ENCODE data around the gene MTHFSD. TPM values are rescaled to one million over a fixed set of nuclear protein-coding genes. Genes with fewer than 3 reads are reported as not detected.

Gene MTHFSD
- total and polyA plus RNA-seq, 2 donors (not counting 3 experiments of a cell fraction or from before 2014, with no cell fraction given): 16.7 to 21.1 TPM

DNA sequence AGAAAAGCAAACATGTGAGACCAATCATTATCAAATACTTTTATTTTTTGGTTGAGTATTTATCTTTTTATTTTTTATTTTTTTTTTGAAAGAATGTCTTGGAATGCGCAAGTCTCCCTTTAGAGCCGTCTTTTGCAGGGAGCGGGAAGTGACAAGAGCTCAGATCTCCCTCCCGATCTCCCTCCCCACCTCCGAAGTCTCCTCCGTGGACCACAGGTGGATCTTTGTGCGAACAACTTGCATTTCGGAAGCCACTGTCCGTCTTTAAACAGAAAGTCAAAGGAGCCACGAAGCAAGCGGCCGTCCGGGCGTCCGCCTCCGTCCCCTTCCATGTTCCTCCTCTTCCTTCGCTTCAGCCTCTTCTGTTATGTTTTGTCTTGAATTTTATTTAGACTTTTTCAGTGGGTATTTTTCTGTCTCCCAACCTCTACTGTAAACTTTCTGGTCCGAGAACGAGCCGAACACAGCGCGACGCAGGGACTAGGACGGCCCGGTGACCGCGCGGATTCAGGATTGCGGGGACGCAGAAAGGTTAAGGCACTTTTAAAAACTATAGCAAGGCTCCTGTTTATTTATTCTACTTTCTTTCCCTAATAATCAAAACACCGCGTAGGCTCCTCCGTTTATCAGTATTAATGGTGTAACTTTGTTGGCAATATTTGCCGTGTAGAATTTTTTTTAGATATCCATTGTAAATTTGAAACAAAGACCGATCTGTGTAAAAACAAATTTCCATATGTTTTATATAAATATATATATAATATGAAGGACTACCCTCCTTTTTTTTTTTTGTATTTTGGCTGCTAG lies 41.4 kb downstream of the MTHFSD start:
- H3K9ac ChIP-seq (replicated peaks; ENCODE audit: extremely low read depth, insufficient read depth, low read length): no peak overlapping the region

More for the DNA sequence above, 41.4 kb downstream of the MTHFSD start:
- Histone ChIP-seq H3K79me2 (ENCODE audit: control insufficient read depth, insufficient read depth, low read length) (no peaks in the 10 kb centered on the region), H3K9me1 (replicated peaks; ENCODE audit: control insufficient read depth, extremely low read depth, insufficient read depth, low read length) (no peaks in the 10 kb centered on the region), H3K27ac (ENCODE audit: insufficient read depth, low read depth, low read length) (no peak overlapping the region), H3K27me3 (ENCODE audit: control insufficient read depth in 2 of 2, insufficient read depth in 2 of 2, low read length in 2 of 2) (peaks cover 32 to 68% of the 10 kb centered on the region in 2 experiments), H3K4me2 (ENCODE audit: insufficient read depth, low read length) (no peak overlapping the region), H4K20me1 (replicated peaks; ENCODE audit: control insufficient read depth, extremely low read depth, insufficient read depth, low read length) (no peaks in the 10 kb centered on the region), H3K36me3 (ENCODE audit: control insufficient read depth in 2 of 2, extremely low read depth in 1 of 2, insufficient read depth in 2 of 2, low read length in 2 of 2) (no peaks in the 10 kb centered on the region), H3K9me3 (replicated peaks; ENCODE audit: control insufficient read depth, insufficient read depth, low read length) (no peaks in the 10 kb centered on the region), H3K4me1 (ENCODE audit: control insufficient read depth, extremely low read depth, insufficient read depth, low read length) (peaks cover 5% of the 10 kb centered on the region), H3K4me3 (replicated peaks in 1 of 3; ENCODE audit: insufficient read depth in 1 of 3, low read depth in 1 of 3, low read length in 3 of 3) (no peak overlapping the region), H2AFZ (ENCODE audit: low read depth, low read length) (no peak overlapping the region)
- BruUV-seq (replicated peaks): TSS peak; percentile 7
- intact Hi-C loops (cut with micrococcal nuclease) (no loop called here), dilution Hi-C loops (cut with MboI; ENCODE audit: extremely low pct_ligation_motif_present, low sequenced_read_pairs) (loop anchor here (10.0 kb wide), 1 partner anchor 429 kb away; no protein-coding TSS in a partner anchor)
- FAIRE-seq (no peak), DNase-seq (ENCODE audit: low read depth, low spot score) (no peak)
- POLR2A ChIA-PET: no interaction called here
- CTCF ChIA-PET: no interaction called here
- TF ChIP-seq FOS (IDR thresholded peaks at IDR 0.05; ENCODE audit: borderline replicate concordance, insufficient read depth, low read length) (no peak), POLR2A (IDR thresholded peaks at IDR 0.05; ENCODE audit: low read depth, low read length) (no peak), JUN (IDR thresholded peaks at IDR 0.05; ENCODE audit: borderline replicate concordance, insufficient read depth, insufficient read length, low read depth) (no peak), EZH2 (IDR thresholded peaks at IDR 0.05; ENCODE audit: borderline replicate concordance, low read depth, low read length, severe bottlenecking) (peak; percentile 71), GATA2 (IDR thresholded peaks at IDR 0.05; ENCODE audit: insufficient read depth, insufficient read length, low read depth, low read length) (no peak), MYC (IDR thresholded peaks at IDR 0.05; ENCODE audit: low read depth, low read length) (no peak)
- TF ChIP-seq, protein P1, sequence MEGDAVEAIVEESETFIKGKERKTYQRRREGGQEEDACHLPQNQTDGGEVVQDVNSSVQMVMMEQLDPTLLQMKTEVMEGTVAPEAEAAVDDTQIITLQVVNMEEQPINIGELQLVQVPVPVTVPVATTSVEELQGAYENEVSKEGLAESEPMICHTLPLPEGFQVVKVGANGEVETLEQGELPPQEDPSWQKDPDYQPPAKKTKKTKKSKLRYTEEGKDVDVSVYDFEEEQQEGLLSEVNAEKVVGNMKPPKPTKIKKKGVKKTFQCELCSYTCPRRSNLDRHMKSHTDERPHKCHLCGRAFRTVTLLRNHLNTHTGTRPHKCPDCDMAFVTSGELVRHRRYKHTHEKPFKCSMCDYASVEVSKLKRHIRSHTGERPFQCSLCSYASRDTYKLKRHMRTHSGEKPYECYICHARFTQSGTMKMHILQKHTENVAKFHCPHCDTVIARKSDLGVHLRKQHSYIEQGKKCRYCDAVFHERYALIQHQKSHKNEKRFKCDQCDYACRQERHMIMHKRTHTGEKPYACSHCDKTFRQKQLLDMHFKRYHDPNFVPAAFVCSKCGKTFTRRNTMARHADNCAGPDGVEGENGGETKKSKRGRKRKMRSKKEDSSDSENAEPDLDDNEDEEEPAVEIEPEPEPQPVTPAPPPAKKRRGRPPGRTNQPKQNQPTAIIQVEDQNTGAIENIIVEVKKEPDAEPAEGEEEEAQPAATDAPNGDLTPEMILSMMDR (IDR thresholded peaks at IDR 0.05; ENCODE audit: extremely low read depth in 1 of 2, insufficient read depth in 1 of 2, low read depth in 1 of 2, low read length in 2 of 2): no peak
